ENCODE results near the gene SMIM35.

SMIM35 gene

GRCh38 chr11:118057251-118058145 lies 29.3 kb downstream of the SMIM35 start:
- no peak for DNase-seq (ENCODE audit: low read depth)

DNA sequence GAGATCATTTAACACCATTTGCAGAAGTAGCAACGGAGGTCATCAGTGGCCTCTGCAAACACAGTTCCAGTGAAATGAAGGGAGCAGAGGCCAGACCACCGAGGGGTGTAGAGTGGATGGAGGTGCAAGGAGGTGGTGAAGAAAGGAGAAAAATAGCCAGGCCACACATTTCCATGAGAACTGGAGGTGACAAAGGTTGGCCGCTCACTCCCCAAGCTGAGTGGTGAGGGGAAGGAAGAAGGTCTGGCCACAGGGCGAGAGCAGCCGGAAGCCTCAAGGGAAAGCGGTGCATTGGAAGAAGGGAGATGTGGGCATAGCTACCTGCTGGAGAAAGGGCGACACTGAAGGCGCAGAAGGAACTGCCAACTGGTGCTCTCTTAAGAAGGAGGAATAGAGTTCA lies 30.0 kb downstream of the SMIM35 start:
- DNase-seq (ENCODE audit: low read depth): no peak

GRCh38 chr11:118055966-118056365 lies 30.8 kb downstream of the SMIM35 start:
- DNase-seq (ENCODE audit: low read depth): no peak

- DNase-seq (ENCODE audit: low read depth): no peak
Observed at GRCh38 chr11:118054712-118055640, 31.8 kb downstream of the SMIM35 start.

GRCh38 chr11:118052581-118053206 lies 34.1 kb downstream of the SMIM35 start:
- DNase-seq (ENCODE audit: low read depth): no peak

DNA sequence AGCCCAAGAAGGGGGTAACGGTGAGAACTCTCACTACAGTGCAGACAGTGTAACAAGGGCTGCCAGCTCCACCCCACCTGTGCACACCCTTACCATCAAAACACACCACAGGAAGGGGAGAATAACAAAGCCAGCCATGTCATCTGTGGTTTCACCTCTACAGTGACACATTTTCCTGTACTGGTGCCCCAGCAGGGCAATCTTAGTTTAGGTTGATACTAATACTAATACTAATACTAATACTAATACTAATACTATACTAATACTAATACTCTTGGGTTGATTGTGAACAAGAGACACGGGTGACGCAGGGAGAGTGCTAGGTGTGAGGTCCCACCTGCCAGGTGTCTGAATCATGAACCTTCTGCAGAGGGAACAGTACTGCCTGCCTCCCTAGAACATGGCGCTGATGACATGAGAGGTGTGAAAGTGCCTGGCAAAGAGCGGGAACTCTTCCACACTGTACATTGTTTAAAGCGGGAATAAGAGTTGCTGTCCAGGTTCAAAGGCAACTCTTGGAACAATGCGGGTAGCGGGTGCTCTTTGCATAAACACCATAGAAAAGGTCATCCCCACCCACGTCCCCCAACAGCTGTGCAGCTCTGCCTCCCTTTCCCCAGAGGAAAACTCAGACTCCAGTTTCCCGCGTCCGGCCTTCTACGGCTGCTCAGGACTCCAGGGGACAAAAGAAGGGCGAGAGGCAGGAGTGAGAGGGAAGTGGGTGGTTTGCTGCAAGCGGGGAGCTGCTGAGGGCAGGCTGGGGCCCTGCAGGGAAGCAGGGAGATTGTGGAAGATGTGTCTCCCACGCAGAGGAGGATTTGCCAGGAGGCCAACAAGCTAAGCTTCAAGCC lies 34.9 kb downstream of the SMIM35 start:
- DNase-seq (ENCODE audit: low read depth): no peak

DNA sequence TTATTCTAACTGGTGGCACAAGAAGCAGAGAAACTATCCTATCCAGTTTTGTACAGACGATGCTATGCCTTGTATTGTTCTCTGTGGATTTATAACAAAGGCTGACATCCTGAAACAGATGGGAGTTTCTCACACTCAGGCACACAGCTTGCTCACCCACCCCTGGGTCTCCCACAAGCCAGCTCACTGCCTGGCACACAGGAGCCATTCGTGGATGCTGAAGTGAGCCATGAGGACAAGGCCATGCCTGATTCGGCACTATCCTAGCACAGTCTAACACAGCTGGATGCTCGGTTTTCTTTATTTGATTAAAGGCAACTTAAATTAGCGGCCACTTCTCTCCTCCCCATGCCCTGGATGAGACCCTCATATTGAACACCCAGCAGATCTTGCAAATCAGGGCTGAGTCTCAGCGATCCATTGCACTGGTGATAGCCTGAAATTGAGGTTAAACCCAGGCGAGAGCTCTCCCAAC lies 35.6 kb downstream of the SMIM35 start:
- no peak for DNase-seq (ENCODE audit: low read depth)

DNA sequence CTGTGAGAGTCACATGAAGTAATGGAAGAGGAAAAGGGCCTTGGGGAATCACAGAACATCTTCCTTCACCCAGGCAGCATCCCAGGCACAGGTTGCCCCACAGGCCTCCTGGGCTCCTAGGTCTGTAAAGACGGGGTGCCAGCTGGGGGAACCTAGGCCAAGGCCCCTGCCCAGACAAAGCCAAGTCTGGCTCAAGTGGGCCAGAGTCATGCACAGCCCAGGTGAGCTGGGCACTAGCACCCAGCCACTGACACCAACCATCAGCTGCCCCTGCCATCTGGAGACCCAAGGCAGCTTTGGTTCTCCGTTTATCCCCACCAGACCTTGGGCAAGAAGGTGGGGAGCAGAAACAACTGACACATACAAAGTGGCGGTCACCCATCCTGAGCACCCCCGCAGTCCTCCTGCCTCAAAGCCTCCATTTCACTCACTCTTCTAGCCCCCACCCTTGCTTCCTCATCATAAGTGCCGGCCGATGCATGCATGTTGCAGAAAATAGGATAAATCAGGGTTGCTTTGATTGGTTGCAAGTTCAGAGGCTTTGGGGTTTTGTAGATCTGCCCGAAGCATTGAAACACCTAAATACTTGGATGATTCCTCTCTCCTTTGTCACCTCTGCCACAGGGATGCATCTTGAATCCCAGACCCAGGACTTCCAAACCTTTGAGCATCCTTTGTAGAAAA lies 36.4 kb downstream of the SMIM35 start:
- no peak for DNase-seq (ENCODE audit: low read depth)

DNA sequence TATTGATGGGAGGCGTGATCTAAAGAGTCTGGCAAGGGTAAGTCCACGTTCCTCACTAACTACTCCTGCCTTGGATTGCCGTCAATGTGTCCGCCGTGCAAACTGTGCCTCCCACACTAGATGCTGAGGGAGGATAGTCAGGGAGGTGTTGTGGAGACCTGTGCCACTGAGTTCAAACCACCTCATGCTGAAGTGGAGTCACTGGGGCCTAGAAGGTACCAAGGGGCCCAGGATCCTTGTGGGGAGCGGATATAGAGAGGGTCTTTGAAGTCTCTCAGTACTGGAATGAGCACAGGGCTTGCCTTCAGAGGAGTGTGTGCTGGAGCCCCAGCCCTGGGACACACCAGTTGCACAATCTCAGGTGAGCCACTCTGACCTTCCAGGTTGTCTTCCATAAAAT lies 37.0 kb downstream of the SMIM35 start:
- no peak for DNase-seq (ENCODE audit: low read depth)

DNA sequence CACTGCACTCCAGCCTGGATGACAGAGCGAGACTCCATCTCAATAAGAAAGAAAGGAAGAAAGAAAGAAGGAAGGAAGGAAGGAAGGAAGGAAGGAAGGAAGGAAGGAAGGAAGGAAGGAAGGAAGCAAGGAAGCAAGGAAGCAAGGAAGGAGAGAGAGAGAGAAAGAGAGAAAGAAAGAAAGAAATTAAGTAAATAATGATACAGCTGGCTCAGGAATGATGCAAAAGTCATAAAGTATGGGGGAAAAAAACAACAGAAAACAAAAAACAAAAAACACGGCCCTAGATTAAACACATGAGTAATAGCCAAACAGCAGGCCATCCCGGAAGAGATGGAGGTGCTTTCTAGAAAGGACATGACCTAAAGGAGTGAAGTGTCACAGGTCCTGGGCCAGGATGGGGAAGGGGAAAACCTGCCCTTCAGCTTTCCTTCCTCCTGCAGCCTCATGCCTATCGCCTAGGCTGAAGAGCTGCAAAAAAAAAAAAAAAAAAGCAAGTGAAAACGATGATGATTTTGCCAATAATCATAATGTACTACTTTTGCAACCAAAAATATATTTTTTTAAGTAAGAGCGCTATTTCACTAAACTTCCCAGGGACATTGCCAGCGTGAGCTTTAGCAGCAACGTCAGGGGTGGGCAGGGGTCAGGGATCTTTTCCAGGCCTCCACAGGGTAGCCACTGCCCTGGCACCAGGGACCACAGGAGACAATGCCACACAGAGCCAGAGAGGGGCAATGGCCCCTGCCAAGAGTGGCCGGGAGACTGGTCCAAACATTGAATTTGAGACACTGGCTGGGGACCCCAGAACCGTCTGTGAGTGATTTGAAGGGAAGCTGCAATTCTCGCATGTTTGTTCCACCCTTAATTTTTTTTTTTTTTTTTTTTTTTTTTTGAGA lies 38.0 kb downstream of the SMIM35 start:
- no peak for DNase-seq (ENCODE audit: low read depth)

DNA sequence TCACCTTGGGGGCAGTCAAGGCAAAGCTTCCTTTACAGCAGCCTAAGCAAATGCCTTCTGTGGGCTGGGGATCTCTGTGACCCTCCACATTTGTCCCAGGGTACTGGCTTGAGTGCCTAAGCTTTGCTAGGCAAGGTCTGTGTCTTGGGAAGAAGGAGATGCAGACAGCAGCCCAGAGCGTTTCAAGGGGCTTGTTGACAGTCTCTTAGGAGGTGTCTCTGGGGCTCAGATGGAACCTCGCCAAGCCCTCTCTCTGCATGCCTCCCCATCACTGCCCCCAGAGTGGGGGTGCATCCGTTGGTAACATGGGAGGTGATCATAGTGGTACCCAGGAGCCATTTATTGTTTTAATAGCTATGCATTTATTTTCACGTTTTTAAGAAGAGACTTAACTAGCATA lies 39.0 kb downstream of the SMIM35 start:
- no peak for DNase-seq (ENCODE audit: low read depth)

DNA sequence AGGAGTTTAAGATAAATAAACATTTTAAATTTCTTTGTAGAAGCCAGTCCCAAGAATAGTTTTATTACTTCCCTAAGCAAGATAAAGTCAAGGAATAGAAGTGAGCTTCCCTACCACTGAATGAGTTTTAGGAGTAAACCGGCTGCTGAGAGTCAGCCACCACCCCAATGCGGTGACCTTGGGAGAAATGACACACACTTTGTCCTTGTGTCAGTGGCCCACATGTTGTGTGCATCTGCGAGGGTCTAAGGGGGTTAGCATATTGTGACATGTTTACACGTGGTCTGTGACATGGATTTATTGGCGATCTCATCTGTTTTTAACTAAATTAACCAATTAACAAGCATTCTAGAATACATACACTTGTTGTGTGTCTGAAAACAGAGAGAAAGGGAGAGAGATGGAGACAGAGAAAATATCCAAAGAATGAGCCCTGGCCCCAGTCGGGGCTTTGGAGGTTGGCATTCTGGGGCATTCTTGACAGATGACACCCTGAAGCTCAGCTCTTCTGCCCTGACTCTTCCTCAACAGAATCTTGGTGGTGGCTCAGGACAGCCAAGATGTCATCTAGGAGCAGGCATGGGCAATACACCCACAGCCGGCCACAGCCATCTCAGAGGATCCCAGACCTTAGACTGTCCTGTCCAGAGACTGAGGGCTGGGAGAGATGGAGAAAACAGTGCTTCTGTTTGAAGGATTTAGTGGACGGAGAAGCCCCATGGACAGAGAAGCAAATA lies 39.6 kb downstream of the SMIM35 start:
- no peak for DNase-seq (ENCODE audit: low read depth)

DNA sequence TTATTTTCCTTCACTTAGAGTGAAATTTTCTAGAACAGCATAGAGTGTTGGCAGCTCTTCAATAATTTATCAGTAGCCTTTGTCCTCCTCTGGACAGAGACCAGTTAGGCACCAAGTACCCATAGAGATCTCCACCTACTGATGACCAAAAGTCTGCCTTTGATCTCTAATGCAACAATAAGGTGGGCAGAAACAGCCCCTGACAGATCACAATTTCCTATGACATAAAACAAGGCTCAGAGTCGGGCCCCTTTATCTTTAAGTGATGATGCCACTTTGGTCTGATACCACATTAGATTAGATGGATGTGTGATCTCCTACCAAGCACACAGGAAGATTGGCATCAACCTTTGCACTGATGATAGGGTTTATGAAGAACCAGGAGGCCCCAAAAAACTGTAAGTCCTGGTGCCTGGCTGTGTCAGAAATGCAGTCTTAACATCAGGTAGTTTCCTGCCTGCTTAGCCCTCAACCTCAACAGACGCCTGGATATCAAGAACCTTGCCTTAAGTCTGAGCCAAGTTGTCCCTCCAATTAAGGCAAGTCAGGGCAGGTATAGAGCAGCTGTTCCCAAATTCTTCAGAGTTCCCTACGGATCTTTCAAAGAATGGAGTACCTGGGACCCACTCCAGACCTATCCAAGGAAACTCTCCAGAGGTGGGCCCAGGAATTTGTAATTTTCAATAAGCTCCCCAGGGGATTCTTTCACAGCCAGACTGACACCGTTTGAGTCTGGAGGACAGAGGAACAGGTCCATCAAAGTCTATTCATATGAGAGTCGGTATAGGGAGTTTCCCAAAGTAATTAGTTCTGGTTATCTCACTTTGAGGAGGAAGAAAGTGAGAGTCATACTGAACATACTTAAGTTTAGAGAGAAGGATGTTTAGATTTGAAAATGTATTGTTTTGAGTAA lies 40.5 kb downstream of the SMIM35 start:
- no peak for DNase-seq (ENCODE audit: low read depth)

GRCh38 chr11:118045191-118045590 lies 41.6 kb downstream of the SMIM35 start:
- DNase-seq (ENCODE audit: low read depth): no peak

DNA sequence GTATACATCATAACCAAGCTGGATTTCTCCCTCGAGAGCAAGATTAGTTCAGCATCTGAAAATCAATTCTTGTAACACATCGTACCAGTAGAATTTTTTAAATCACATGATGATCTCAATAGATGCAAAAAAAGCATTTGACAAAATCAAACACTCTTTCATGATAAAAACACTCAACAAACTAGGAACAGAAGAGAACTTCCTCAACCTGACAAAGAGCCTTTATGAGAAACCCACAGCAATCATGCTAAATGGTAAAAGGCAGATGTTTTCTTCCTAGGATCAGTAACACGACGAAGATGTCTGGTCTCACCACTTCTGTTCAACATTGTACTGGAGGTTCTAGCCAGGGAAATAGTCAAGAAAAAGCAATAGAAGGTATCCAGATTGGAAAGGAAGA lies 44.0 kb downstream of the SMIM35 start:
- DNase-seq (ENCODE audit: low read depth): no peak

DNA sequence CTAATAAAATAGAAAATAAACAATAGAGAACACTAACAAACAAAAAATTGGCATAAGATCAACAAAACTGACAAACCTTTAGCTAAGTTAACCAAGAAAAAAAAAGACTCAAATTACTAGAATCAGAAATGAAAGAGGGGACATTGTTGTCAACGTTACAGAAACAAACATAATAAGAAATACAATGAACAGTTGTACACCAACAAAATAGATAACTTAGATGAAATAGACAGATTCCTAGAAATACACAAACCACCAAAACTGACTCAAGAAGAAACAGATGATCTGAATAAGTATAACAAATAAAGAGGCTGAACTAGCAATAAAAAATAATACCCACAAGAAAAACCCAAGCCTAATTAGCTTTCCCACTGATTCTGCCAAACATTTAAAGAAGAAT lies 44.6 kb downstream of the SMIM35 start:
- no peak for DNase-seq (ENCODE audit: low read depth)

DNA sequence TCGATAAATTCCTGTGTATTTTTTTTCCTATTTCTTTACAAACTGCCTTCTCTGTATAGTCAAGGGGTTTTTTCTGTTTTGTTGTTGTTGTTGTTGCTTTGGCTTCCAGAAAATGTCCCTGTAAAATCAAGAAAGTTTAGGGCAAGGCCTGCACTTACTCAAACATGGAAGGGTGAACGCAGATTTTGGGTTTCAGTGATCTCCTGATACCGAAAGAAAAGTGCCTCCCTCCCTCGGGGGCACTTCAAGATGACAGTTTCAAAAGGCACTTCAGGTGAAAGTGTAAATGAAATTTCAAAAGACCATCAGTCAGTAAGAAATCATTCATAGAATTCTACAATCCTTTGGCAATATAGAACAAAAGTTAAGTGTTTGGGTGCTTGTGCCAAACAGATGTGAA lies 53.3 kb downstream of the SMIM35 start:
- no peak for DNase-seq (ENCODE audit: low read depth)

GRCh38 chr11:118028626-118029025 lies 58.1 kb downstream of the SMIM35 start:
- no peak for DNase-seq (ENCODE audit: low read depth)

Measured in HS-27A (cell line).